Testis (tissue), 3 donors: Measurements from ENCODE around the gene MXD3. TPM values are rescaled to one million over a fixed set of nuclear protein-coding genes. Genes with fewer than 3 reads are reported as not detected.

Experiments
- DNase-seq: peaks from one replicate; pipeline ENCODE4 v3.0.0-alpha.2; 2019
- H3K27ac ChIP-seq, 2 donors: fragments of 200-600 bp; sonication (generic); one replicate each; pipeline ENCODE4 v1.5.1; 2019
- H3K27me3 ChIP-seq: fragments of 200-600 bp; sonication (generic); one replicate; pipeline ENCODE4 v1.5.1; 2019
- H3K36me3 ChIP-seq: fragments of 200-600 bp; sonication (generic); one replicate; pipeline ENCODE4 v1.5.1; 2017; ENCODE audit warnings: low read depth; ENCODE audit errors: missing control alignments
- H3K4me1 ChIP-seq: fragments of 200-600 bp; sonication (generic); one replicate; pipeline ENCODE4 v1.5.1; 2019
- H3K4me3 ChIP-seq, 2 donors: fragments of 200-600 bp; sonication (generic); one replicate each; pipeline ENCODE4 v1.5.1; 2017 to 2019
- H3K9me3 ChIP-seq: fragments of 200-600 bp; sonication (generic); one replicate; pipeline ENCODE4 v1.5.1; 2017
- POLR2A ChIP-seq: fragments of 450-650 bp; IDR thresholded peaks from one replicate; pipeline ENCODE4 v1.6.1; 2017; ENCODE audit warnings: antibody characterized with exemption, mild to moderate bottlenecking, moderate library complexity
- whole genome bisulfite sequencing, 2 donors: methylation state at CpG; one replicate each; pipeline ENCODE4 v1.1.5; 2018; 5-methylcytosine and 5-hydroxymethylcytosine counted together
- intact Hi-C: fragments of 100-400 bp; cut with DNase I; formaldehyde crosslinking; loops from one replicate; pipeline ENCODE4 v1.15.1; 2023; ENCODE audit warnings: low total_unique reads
- polyA plus RNA-seq: library from polyadenylated mRNA; stranded (reverse); fragments of 350-450 nt; fragmentation: Illumina TruSeq; extraction: RNeasy Lipid Tissue Mini Kit (QIAGEN cat#74804); gene quantifications from one replicate; pipeline ENCODE4 v1.2.3, GENCODE V29; 2014; ENCODE audit warnings: low read depth, low replicate concordance; ENCODE audit not compliant: insufficient read depth
- total RNA-seq, 2 donors: library from RNA; depleted of rRNA; stranded (reverse); fragments of >200 nt; gene quantifications; one replicate each; pipeline ENCODE4 v1.2.3, GENCODE V29; 2016
- TF ChIP-seq, protein P1 (sequence below), 3 experiments: fragments of 450-650 bp in 2 of 3; fragments of 200-600 bp in 1 of 3; sonication (generic) in 1 of 3; IDR thresholded peaks; one replicate each; pipeline ENCODE4 v1.5.1; 2016 to 2019; ENCODE audit warnings: antibody characterized with exemption in 3 of 3, mild to moderate bottlenecking in 2 of 3, moderate library complexity in 1 of 3

The MXD3 gene
- total and polyA plus RNA-seq, 3 donors from 2014 or later = 7.7 to 12.9 (median 12.5) TPM

- 94 to 100% methylated on average over 4 to 13 of the region's 13 CpGs for WGBS, 2 donors
- DNase-seq = no peak
- intact Hi-C loops = no loop called here
- Histone ChIP-seq H3K27me3 (no peaks in the 10 kb centered on the region), H3K9me3 (no peaks in the 10 kb centered on the region), H3K4me3 (no peak overlapping the region), H3K36me3 (no peaks in the 10 kb centered on the region), H3K27ac (no peak overlapping the region), H3K4me1 (no peaks in the 10 kb centered on the region)
- TF ChIP-seq, protein P1, sequence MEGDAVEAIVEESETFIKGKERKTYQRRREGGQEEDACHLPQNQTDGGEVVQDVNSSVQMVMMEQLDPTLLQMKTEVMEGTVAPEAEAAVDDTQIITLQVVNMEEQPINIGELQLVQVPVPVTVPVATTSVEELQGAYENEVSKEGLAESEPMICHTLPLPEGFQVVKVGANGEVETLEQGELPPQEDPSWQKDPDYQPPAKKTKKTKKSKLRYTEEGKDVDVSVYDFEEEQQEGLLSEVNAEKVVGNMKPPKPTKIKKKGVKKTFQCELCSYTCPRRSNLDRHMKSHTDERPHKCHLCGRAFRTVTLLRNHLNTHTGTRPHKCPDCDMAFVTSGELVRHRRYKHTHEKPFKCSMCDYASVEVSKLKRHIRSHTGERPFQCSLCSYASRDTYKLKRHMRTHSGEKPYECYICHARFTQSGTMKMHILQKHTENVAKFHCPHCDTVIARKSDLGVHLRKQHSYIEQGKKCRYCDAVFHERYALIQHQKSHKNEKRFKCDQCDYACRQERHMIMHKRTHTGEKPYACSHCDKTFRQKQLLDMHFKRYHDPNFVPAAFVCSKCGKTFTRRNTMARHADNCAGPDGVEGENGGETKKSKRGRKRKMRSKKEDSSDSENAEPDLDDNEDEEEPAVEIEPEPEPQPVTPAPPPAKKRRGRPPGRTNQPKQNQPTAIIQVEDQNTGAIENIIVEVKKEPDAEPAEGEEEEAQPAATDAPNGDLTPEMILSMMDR (IDR thresholded peaks at IDR 0.05) = no peak
- no peak for TF ChIP-seq POLR2A
Measured at GRCh38 chr5:177332896-177333260, 21.2 kb upstream of the MXD3 start.

GRCh38 chr5:177332031-177332895 is 20.6 kb upstream of the MXD3 start:
- intact Hi-C loops = no loop called here
- Histone ChIP-seq H3K9me3 (no peaks in the 10 kb centered on the region), H3K27ac (no peak overlapping the region), H3K4me3 (no peak overlapping the region), H3K36me3 (no peaks in the 10 kb centered on the region), H3K4me1 (no peaks in the 10 kb centered on the region), H3K27me3 (no peaks in the 10 kb centered on the region)
- TF ChIP-seq, protein P1 (IDR thresholded peaks at IDR 0.05) = no peak
- TF ChIP-seq POLR2A = no peak
- no peak for DNase-seq
- WGBS, 2 donors = 89 to 90% methylated on average over 28 to 32 of the region's 35 CpGs

- Histone ChIP-seq H3K4me1 (no peaks in the 10 kb centered on the region), H3K9me3 (no peaks in the 10 kb centered on the region), H3K4me3 (no peak overlapping the region), H3K36me3 (no peaks in the 10 kb centered on the region), H3K27me3 (no peaks in the 10 kb centered on the region), H3K27ac (no peak overlapping the region)
- TF ChIP-seq, protein P1 (IDR thresholded peaks at IDR 0.05) = no peak
- TF ChIP-seq POLR2A = no peak
- no peak for DNase-seq
- intact Hi-C loops = no loop called here
- 84 to 90% methylated on average over 21 to 27 of the region's 27 CpGs for WGBS, 2 donors
Measured at GRCh38 chr5:177330991-177331842, 19.5 kb upstream of the MXD3 start.

GRCh38 chr5:177329883-177330282 is 18.2 kb upstream of the MXD3 start:
- Histone ChIP-seq H3K27me3 (no peaks in the 10 kb centered on the region), H3K4me3 (no peak overlapping the region), H3K4me1 (no peaks in the 10 kb centered on the region), H3K9me3 (no peaks in the 10 kb centered on the region), H3K36me3 (no peaks in the 10 kb centered on the region), H3K27ac (no peak overlapping the region)
- WGBS, 2 donors = 91 to 96% methylated on average over 6 of the region's 6 CpGs
- TF ChIP-seq, protein P1 (IDR thresholded peaks at IDR 0.05) = no peak
- no peak for TF ChIP-seq POLR2A
- intact Hi-C loops = no loop called here
- DNase-seq = no peak
